SK-N-DZ (cell line): ENCODE data around the gene GHDC.
"Not testable (repeated sequence)": the region's sequence is repeated elsewhere in the genome, so short reads cannot be mapped to it uniquely, and the experiment has no call there.

Source experiments
- DNase-seq: peaks from one replicate; pipeline ENCODE4 v3.0.0-alpha.2; 2015; ENCODE audit warnings: low spot score

Gene GHDC

DNA sequence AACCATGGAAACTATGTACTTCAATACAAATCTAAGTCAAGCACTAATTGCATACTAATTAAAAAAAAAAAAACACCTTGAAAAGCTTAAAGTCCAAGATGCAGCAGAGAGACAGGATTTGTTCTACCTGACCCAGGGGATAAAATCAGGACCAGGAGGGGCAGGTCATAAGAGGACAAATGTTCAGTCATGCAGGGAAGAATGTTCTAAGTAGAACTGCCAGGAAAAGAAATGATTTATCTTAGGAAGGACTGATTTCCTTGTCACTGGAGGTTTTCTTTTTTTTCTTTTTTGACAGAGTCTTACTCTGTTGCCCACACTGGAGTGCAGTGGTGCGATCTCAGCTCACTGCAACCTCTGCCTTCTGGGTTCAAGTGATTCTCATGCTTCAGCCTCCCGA is 9.1 kb upstream of the GHDC start:
- no peak for DNase-seq

DNA sequence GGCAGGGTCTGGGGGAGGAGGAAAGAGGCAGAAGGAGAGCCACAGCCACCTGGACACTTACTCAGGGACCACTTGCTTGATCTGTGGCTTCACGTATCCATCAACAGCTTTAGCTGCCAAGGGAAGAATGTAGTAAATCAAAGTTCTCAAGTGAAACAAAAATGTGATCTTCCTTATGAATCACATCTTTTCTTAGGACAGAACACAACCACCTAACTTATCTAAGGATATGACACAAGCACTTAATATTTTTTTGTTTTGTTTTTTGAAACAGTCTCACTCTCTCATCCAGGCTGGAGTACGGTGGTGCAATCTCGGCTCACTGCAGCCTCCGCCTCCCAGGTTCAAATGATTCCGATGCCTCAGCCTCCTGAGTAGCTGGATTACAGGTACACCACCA is 8.4 kb upstream of the GHDC start:
- DNase-seq, result no peak

- DNase-seq, result no peak
Observed at GRCh38 chr17:42202159-42202558, 7.9 kb upstream of the GHDC start.

- no peak for DNase-seq
Observed at GRCh38 chr17:42201458-42201772, 7.1 kb upstream of the GHDC start.

DNA sequence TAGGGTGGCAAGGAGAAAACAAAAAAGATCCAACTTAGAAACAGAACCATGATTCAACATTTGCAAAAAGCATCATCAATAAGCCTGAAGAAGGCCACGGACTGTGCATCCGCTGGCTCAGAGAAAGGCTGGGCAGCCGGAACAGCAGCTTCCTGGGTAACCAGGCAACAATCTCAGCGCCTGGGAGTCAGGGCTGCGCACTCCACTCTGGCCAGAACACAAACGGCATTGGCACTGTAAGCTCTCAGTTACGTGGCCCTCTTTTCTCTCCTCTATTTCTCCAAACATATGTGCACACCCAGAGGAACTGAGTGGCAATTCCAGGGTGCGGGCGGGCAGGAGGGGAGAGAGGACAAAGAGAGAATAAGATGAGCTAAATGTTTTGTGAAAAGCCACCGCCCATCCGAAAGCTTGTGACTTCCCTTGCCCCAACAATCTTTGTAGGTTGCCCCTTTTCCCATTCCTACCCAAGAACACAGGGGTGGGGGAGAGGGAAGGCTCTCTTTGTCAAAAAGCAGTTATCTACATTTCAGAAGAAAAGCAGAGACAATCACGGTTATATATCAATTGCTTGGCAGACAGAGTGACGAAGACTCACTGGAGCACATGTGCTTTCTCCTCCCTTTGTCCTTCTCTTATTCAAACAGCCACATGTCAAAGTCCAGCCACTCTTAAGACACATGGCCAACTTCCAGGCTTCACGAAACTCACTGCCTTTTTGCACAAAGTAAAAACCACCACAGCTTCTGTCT is 6.6 kb upstream of the GHDC start:
- DNase-seq, result no peak

GRCh38 chr17:42199416-42200011 is 5.2 kb upstream of the GHDC start:
- no peak for DNase-seq

DNA sequence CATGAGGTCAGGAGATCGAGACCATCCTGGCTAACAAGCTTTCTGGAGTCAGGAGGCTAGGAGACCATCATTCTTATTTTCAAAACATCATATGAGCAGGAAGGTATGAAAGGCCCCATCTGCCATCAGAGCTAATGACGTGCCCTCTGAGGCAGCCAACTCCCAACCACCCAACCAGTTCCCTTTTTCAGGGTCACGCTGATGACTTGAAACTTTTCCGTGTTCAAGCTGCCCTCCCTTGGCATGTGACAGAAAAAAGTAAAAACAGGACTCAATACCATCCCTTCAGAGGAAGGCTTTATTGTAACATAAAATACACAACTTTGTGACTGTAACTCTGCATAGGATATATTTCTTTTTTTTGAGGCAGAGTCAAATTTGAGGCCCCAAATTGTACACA is 4.6 kb upstream of the GHDC start:
- DNase-seq, result no peak

DNA sequence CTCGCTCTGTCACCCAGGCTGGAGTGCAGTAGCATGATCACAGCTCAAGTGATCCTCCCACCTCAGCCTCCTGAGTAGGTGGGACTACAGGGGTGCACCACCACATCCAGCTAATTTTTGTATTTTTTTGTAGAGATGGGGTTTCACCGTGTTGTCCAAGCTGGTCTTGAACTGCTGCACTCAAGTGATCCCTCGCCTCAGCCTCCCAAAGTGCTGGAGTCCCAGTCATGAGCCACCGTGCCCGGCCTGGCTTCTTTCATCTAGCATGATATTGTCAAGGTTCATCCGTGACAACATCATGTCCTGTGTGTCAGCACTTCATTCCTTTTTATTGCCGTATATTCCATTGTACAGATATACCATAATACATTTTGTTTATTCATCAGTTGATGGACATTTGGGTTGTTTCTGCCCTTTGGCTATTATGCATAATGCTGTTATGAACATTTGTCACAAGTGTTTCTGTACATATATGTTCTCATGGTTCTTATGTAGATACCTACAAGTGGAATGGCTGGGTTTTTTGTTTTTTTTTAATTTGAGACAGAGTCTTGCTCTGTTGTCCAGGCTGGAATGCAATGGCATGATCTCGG is 3.4 kb upstream of the GHDC start:
- no peak for DNase-seq

DNA sequence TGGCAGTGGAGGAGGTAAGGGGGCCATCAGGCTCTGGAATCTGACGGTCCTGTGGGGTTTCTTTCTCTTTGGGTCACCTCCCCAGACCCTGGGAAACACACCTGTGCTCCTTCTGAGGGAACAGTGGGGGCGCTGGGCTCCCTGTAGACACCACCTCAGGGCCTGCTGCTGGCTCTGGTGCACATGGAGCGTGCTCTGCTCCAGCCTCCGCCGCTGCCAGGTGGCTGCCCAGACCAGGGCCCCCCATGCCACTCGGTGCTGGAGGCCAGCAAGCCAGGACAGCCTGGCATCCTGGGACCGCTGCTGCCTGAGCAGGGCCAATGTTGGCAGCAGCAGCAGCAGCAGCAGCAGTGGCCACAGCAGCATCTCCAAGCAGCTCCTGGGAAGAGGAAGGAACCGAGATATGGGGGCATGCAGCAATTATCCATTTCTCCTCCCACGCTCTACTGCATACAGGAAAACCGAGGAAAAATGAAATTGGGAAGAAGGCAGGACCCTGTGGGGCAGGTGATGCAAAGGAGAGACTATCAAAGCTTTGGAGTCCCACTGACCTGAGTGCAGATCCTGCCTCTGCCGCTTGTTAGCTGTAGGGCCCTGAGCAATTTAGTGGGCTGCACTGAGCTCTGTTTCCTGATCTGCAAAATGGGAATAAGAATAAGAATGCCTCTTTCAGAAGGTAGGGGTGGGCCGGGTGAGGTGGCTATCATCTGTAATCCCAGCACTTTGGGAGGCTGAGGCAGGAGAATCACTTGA is 902 bp downstream of the GHDC start:
- no peak for DNase-seq

- no peak for DNase-seq
Observed at GRCh38 chr17:42192189-42193126, 1.8 kb downstream of the GHDC start.

DNA sequence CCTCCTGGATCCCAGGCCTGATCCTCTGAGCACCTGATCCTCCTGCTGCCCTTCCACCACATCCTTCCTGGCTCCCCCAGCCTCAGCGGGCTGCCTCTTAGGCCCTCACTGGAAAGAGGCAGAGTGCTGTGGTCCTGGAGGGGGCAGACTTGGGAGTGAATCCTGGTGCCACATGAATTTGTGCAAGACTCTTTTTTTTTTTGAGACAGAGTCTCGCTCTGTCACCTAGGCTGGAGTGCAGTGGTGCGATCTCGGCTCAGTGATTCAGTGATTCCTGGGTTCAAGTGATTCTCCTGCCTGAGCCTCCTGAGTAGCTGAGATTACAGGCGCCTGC is 3.1 kb downstream of the GHDC start:
- no peak for DNase-seq

DNA sequence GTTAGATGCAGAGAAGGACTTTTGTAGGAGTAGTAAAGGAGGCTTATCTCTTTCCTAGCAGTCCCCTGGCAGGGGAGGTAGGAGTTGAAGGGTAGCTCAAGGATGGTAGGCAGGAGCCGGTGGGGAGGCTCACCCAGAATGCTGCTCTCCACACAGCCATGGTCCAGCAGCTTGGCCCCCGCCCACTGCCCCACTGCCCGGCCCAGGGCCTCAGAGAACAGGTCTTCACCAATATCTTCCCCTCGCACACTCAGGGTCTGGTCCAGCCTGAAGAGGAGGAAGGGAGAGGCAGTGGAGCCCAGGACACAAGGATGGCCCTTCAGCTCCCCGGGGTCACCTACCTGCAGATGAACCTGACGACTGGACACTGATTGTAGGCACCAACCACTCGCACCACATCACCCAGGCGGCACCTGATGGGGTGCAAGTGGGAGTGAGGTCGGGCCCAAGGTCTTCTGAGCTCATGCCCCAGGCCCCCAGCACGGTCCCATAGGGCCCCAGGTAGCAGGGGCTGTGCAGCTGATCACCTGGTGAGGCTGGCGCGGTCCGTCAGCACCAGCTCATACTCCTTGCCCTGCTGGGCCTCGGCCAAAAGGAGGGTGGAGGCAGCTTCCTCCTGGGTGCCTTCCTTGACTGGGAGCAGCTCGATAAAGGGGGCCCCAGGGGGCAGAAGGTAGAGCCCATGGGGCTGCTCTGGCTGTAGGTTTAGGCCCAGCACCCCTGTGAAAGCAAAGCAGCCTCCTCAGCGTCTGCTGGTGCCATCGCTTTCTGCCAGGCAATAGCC is 3.6 kb downstream of the GHDC start:
- no peak for DNase-seq

GRCh38 chr17:42189651-42189965 is 4.7 kb downstream of the GHDC start:
- DNase-seq, result no peak

DNA sequence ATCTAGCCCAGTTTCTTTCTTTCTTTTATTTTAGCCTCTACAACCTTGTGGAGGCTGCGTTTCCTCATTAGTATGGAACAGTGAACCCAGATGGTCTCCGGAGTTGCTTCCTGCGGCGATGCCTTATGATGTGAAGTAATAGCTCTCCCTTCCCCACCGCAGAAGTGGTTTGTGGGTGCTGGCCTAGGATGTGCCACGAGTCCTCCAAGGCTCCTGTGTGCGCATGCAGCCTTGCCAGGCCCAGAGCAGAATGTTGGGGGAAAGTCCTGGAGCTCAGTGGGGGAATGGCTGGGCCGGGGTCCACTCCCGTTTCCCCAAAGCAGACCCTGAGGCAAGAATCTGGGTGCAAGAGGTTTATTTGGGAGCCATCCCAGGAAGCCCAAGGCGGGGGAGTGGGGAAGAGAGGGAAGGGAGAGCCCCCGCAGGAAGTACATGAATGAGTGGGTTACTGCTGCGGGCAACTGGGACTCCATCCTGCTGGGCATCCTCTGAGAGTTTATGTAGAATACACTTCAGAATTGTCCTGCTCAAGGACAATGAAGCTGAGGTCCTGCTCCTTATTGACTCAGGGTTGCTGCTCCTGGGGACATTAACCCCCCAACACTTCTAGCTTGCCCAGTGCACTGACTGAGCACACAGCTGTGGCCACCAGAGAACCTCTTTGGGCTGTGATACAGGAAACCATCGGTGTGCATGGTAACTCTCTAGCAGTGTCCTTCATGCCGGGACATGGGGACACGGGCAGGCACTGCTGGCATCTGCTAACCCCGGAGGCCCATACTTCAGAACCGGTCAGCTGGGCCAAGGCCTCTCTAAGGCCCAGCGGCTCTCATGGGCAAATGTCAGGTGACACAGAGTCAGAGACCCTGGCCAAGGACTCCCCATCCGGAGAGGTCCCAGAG is 5.3 kb downstream of the GHDC start:
- no peak for DNase-seq

DNA sequence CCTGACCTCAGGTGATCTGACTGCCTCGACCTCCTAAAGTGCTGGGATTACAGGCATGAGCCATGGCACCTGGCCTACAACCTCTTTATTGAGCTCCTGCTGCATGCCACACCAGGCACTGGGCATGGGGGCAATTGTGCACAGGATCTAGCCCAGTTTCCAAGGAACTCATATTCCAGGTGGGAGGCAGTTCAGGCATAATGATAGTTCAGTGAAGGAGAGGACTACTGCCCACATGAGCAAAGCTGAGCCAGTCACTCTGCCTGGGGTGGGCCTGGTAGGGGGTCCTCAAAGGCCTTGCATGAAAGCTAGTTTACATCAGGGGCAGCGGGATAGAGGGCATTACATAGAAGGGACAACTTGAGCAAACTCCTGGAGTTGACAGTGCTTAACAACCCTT is 6.5 kb downstream of the GHDC start:
- DNase-seq, result no peak

- DNase-seq, result not testable (repeated sequence)
Observed at GRCh38 chr17:42186191-42186590, 8.1 kb downstream of the GHDC start.

DNA sequence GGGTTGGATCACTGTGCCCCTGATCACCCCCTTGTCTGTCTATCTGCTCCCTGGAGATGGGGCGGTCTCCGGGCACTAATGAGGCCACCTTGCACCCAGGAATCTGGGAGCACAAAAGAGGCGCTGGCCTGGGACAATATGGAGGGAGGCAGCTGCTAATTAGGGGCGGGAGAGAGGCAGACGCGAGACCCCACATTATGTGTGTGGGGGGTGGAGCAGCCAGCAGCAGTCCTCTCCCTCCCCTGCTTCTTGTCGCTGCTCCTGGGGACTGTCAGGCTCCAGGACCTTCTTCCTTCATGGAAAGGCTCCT is 8.7 kb downstream of the GHDC start:
- DNase-seq, result peak; percentile 78

DNA sequence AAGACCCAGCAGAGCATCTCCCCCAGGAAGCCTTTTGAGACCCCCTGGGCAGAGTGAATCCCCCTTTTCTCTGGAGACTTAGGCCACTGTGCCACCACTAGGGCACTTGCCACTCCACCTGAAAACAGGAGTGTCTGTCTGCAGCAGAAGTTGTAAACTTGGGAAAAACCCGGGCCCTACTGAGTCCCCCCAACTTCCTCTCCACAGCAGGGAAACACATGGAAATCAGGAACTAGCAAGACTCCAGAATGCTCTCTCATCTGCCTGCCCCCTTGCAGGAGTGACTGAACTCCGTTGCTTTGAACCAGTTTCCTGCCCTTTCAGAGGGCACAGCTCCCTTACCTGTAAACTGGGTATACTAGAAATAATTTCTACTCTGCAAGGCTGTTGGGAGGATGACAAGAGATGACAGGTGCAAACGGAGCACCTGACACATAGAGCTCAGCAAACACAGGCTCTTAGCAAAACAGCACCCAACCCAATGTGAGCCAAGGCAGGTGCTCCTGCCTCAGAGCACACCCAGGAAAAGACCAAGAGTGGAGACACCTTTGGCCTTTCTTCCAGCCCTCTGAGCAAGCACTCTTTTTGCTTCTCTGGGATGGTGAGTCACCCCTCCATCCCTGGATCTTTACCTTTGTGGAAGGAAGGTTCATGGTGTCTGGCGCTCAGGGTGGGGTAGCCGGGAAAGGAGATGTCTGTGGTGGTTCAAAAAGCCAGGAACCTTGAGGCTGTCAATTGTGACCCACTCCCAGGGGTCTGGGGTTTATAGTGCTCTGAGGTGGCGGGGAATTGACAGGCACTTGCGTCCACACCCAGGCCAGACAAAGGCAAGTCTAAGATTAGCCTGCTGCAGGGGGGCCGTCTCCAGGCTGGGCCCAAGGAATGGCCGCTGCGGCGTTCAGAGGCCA is 9.3 kb downstream of the GHDC start, which contains the start of gene HCRT:
Gene HCRT (minus strand): TSS at position 740 of the 908 bp plus-strand sequence. CDS start 87 bp downstream, at position 653.
- peak; percentile 73 for DNase-seq
